Omental fat pad (tissue), 4 donors: ENCODE results near the gene KIF21B. TPM values are rescaled to one million over a fixed set of nuclear protein-coding genes. Genes with fewer than 3 reads are reported as not detected.

ENCODE experiments used
- ATAC-seq: fragments of 150-250 bp; one replicate; pipeline ENCODE4 v1.9.1; 2016; ENCODE audit warnings: mild to moderate bottlenecking, moderate library complexity; ENCODE audit not compliant: low FRiP score
- DNase-seq: peaks from one replicate; pipeline ENCODE4 v3.0.0-alpha.2; 2019; ENCODE audit warnings: low spot score
- CTCF ChIP-seq, 3 donors: fragments of 450-650 bp; IDR thresholded peaks; one replicate each; pipeline ENCODE4 v1.5.1; 2016 to 2017; ENCODE audit warnings: antibody characterized with exemption in 3 of 3, mild to moderate bottlenecking in 3 of 3, moderate library complexity in 2 of 3
- total RNA-seq, 4 donors: library from RNA; depleted of rRNA; stranded (reverse); fragments of >200 nt; gene quantifications; one replicate each; pipeline ENCODE4 v1.1.0, GENCODE V29; 2016

KIF21B gene
- total RNA-seq, 4 donors from 2014 or later, result 0.93 to 6.1 (median 3.7) TPM

GRCh38 chr1:201025571-201026002, 2.1 kb upstream of the KIF21B start:
- TF ChIP-seq CTCF (IDR thresholded peaks at IDR 0.05), result no peak
- ATAC-seq (no peak), DNase-seq (no peak)

GRCh38 chr1:201024625-201024998, 1.1 kb upstream of the KIF21B start:
- no peak for ATAC-seq
- DNase-seq, result no peak
- TF ChIP-seq CTCF (IDR thresholded peaks at IDR 0.05), result no peak

GRCh38 chr1:201023920-201024624, 558 bp upstream of the KIF21B start:
- no peak for DNase-seq
- ATAC-seq, result no peak
- TF ChIP-seq CTCF (IDR thresholded peaks at IDR 0.05), result no peak

GRCh38 chr1:201022820-201023516, 546 bp downstream of the KIF21B start:
- TF ChIP-seq CTCF (IDR thresholded peaks at IDR 0.05), result no peak
- no peak for DNase-seq
- ATAC-seq, result no peak

- DNase-seq (no peak), ATAC-seq (no peak)
- no peak for TF ChIP-seq CTCF (IDR thresholded peaks at IDR 0.05)
Observed at GRCh38 chr1:201022493-201022819, 1.1 kb downstream of the KIF21B start.

- no peak for ATAC-seq
- TF ChIP-seq CTCF (IDR thresholded peaks at IDR 0.05), result no peak
- DNase-seq, result no peak
Observed at GRCh38 chr1:201021630-201022492, 1.7 kb downstream of the KIF21B start.
